Occipital lobe (tissue), 2 donors: ENCODE measurements around the gene PSMC4. TPM values are rescaled to one million over a fixed set of nuclear protein-coding genes. Genes with fewer than 3 reads are reported as not detected.
"Not testable (repeated sequence)": the region's sequence is repeated elsewhere in the genome, so short reads cannot be mapped to it uniquely, and the experiment has no call there.

Experiments
- DNase-seq: peaks from one replicate; lab custom pipeline; 2025; lab: John Stamatoyannopoulos, UW
- total RNA-seq: library from RNA; depleted of rRNA; stranded (reverse); fragments of >200 nt; gene quantifications from one replicate; pipeline ENCODE4 v1.2.3, GENCODE V29; 2014

Gene PSMC4
- total RNA-seq, 1 donor from 2014 or later: 75.2 TPM

- no peak for DNase-seq
Observed at GRCh38 chr19:39943586-39943985, 27.4 kb upstream of the PSMC4 start.

DNA sequence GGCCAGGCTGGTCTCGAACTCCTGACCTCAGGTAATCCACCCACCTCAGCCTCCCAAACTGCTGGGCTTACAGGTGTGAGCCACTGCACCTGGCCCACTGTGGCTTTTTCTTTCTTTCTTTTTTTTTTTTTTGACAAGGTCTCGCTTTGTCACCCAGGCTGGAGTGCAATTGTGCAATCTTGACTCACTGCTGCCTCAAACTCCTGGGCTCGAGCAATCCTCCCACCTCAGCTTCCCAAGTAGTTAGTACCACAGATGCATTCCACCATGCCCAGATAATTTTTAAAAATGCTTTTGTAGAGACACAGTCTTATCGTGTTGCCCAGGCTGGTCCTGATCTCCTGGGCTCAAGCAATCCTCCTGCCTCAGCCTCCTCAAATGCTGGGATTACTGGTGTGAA, 24.4 kb upstream of the PSMC4 start:
- DNase-seq: no peak

- no peak for DNase-seq
Observed at GRCh38 chr19:39949026-39949747, 21.8 kb upstream of the PSMC4 start.

DNA sequence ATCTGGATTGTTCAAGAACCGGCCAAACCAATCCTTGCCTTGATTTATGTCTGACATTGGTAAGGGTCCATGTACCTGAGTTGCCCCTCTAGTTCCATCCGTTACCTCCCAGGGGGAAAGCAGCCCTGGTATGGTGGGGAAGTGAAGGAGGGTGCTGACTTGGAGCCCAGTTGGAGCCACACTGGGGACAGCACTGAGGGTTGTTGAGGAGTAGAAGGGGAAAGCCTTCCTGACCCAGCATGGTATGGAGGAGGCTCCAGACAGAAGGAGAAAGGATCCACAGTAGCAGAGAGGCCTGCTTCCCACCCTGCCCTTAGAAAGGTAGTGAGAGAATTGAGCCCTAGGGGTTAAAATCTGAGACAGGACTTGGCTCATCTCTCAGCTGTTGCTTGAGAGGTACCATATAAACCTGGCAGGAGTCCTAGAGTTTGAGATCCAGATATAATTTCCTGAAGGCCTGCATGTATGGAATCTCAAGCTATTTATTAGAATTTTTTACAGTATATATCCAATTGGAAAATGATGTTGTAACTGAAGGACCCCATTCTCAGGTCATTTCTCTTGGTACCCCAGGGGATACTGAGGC, 19.8 kb upstream of the PSMC4 start:
- DNase-seq: no peak

DNA sequence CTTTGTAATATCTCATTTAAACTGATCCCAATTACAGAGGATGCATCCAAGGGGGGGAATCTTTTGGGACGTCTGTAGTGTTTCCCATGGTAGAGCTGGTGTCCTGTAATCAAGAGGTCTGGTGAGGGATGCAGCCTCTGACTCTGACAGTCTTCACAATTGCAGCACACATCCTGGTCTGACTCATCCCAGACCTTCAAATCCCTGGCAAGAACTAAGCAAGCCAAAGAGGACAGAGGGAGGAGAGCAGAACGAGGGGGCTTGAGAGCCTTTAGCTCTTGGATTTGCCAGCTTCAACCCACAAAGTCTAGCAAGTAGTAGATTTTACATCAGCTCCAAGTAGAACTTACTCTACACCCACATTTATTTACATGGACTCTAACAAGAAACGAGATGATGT, 19.3 kb upstream of the PSMC4 start:
- DNase-seq: no peak

- no peak for DNase-seq
Observed at GRCh38 chr19:39953915-39954314, 17.1 kb upstream of the PSMC4 start.

GRCh38 chr19:39957886-39958285, 13.1 kb upstream of the PSMC4 start:
- not testable (repeated sequence) for DNase-seq

DNA sequence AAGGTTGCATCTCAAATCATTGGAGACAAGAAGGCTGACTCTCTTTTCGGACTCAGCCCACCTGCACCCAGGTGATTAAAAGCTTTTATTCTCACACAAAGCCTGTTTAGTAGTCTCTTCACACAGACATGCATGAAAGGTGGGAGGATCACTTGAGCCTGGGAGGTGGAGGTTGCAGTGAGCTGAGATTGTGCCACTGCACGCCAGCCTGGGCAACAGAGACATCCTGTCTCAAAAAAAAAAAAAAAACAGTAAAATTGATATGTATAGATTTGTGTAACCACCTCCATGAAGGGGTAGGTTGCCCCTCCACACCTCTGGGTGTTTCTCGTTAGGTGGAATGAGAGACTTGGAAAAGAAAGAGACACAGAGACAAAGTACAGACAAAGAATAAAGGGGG, 12.0 kb upstream of the PSMC4 start:
- not testable (repeated sequence) for DNase-seq

DNA sequence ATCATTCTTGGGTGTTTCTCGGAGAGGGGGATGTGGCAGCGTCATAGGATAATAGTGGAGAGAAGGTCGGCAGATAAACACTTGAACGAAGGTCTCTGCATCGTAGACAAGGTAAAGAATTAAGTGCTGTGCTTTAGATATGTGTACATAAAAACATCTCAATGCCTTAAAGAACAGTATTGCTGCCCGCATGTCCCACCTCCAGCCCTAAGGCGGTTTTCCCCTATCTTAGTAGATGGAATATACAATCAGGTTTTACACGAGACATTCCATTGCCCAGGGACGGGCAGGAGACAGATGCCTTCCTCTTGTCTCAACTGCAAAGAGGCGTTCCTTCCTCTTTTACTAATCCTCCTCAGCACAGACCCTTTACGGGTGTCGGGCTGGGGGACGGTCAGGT, 11.6 kb upstream of the PSMC4 start:
- DNase-seq: not testable (repeated sequence)

DNA sequence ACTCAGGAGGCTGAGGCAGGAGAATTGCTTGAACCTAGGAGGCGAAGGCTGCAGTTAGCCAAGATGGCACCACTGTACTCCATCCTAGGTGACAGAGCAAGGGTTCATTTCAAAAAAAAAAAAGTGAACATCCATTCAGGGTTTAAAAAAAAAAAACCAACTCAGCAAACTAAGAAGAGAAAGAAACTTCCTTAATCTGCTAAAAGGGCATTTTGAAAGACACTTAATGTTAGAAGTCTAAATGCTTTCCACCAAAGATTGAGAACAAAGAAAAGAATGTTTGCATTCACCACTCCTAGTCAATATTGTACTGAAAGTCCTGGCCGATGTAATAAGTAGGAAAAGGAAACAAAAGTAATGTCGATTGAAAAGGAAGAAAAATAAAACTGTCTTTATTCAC, 7.1 kb upstream of the PSMC4 start:
- no peak for DNase-seq

GRCh38 chr19:39966617-39967016, 4.3 kb upstream of the PSMC4 start:
- no peak for DNase-seq

DNA sequence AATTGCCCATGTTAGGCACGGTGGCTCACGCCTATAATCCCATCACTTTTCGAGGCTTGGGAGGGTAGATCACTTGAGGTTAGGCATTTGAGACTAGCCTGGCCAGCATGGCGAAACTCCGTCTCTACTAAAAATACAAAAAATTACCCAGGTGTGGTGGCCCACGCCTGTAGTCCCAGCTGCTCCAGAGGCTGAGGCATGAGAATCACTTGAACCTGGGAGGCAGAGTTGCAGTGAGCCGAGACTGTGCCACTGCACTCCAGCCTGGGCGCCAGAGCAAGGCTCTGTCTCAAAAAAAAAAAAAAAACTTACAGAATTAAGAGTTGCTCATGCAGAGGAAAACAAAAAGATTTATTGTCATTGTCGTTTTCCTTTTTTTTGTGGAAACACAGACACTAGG, 3.4 kb upstream of the PSMC4 start:
- DNase-seq: no peak

DNA sequence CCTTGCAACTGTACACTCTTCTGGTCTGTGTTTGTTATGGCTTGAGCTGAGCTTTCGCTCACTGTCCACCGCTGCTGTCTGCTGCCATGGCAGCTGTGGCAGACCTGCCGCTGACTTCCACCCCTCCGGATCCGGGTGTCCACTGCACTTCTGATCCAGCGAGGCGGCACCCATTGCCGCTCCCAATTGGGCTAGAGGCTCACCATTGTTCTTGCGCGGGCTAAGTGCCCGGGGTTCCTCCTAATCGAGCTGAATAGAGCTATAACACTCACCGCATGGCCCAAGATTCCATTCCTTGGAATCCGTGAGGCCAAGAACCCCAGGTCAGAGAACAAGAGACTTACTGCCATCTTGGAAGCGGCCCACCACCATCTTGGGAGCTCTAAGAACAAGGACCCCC, 2.2 kb upstream of the PSMC4 start:
- DNase-seq: no peak

- DNase-seq: no peak
Observed at GRCh38 chr19:39969266-39969665, 1.7 kb upstream of the PSMC4 start.

GRCh38 chr19:39969681-39970424, 1.1 kb upstream of the PSMC4 start:
- no peak for DNase-seq

DNA sequence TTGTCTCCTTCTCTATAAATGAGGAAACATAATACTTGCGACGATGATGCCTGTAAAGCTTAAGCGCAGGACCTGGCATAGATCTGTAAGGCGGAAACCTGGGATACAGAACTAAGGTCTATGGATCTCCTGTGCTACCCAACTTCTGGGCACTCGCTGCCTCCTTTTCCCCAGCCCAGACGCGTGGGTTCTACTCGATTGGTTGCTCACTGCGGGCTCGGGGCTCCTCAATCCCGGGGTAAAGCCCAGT, 615 bp upstream of the PSMC4 start:
- DNase-seq: no peak

DNA sequence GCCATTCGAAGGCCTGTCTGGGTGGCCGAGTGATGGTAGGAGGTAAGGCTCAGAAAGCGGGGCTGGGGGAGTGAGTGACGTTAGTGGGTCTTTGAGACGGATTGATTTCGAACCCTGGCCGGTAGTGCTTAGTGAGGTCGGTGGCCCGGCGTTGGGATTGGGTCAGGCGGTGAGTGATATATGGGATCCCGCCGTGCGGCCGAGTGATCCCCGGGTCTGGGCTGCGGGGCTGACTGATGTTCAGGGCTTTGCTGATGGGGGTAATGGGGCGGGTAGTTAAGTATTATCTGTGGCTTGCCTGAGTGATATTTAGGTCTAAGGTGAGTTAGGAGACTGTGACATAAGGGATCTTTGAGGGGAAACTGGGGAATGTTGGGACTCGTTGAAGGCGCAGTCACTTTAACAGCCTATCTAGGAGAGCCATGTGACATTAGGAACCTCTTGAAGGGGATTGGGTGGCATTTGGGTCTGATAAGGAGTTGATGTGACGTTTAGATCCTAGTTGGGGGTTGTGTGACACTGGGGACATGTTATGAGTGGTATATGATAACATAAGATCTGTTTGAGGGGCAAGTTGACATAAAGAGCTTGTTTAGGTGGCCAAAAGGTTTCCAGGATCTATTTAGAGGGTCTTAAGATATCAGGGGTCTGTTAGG, 543 bp downstream of the PSMC4 start:
- DNase-seq: no peak

DNA sequence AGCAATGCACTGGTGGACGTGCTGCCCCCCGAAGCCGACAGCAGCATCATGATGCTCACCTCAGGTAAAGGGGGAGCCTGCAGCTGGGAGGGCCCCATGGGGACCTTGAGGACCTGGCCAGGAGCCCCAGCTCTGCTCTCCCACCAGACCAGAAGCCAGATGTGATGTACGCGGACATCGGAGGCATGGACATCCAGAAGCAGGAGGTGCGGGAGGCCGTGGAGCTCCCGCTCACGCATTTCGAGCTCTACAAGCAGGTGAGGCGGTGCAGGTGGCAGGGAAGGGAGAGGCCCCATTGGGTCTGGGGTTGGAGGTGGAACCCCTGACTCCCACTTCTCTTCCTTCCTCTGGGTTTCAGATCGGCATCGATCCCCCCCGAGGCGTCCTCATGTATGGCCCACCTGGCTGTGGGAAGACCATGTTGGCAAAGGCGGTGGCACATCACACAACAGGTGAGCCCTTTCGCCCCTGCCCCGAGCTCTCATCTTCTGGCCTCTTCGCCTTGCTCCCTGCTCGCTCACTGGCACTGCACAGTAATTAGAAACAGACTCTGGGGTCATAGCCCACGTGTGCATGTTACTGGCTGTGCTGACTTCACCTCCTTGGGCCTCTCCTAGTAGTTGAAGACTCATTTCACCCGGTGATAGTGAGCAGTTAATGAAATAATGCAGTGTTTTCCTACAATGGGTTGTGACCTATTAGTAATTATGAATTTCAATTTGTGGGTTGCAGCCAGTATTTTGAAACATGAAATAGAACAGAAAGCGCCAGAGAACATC, 3.6 kb downstream of the PSMC4 start:
- DNase-seq: no peak

DNA sequence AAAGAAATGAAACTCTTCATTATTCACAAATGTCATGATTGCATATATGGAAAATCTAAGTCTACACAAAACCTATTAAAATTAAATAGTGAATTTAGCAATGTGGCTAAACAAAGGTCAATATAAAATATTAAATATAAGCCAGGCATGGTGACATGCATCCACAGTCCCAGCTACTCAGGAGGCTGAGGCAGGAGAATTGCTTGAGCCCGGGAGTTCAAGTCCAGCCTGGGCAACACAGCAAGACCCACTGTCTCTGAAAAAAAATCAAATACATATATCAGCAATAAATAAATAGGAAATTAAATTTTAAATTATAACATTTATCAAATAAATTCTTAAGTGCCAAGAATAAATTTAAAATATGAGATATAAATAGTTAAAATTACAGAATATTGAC, 11.9 kb downstream of the PSMC4 start:
- no peak for DNase-seq

- no peak for DNase-seq
Observed at GRCh38 chr19:39983695-39984300, 12.8 kb downstream of the PSMC4 start.

DNA sequence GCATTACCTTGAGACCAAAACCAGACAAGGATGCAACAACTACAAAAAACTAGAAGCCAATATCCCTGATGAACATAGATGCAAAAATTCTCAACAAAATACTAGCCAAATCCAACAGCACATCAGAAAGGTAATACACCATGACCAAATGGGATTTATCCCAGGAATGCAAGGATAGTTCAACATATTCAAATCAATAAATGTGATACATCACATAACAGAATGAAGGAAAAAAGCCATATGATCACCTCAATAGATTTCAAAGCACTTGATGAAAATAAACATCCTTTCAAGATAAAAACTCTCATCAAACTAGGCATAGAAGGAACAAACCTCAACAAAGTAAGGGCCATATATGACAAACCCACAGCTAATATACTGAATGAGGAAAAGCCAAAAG, 15.7 kb downstream of the PSMC4 start:
- DNase-seq: no peak
